Measurements from ENCODE around the gene ARHGAP36.

The ARHGAP36 gene, protein sequence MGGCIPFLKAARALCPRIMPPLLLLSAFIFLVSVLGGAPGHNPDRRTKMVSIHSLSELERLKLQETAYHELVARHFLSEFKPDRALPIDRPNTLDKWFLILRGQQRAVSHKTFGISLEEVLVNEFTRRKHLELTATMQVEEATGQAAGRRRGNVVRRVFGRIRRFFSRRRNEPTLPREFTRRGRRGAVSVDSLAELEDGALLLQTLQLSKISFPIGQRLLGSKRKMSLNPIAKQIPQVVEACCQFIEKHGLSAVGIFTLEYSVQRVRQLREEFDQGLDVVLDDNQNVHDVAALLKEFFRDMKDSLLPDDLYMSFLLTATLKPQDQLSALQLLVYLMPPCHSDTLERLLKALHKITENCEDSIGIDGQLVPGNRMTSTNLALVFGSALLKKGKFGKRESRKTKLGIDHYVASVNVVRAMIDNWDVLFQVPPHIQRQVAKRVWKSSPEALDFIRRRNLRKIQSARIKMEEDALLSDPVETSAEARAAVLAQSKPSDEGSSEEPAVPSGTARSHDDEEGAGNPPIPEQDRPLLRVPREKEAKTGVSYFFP

DNA sequence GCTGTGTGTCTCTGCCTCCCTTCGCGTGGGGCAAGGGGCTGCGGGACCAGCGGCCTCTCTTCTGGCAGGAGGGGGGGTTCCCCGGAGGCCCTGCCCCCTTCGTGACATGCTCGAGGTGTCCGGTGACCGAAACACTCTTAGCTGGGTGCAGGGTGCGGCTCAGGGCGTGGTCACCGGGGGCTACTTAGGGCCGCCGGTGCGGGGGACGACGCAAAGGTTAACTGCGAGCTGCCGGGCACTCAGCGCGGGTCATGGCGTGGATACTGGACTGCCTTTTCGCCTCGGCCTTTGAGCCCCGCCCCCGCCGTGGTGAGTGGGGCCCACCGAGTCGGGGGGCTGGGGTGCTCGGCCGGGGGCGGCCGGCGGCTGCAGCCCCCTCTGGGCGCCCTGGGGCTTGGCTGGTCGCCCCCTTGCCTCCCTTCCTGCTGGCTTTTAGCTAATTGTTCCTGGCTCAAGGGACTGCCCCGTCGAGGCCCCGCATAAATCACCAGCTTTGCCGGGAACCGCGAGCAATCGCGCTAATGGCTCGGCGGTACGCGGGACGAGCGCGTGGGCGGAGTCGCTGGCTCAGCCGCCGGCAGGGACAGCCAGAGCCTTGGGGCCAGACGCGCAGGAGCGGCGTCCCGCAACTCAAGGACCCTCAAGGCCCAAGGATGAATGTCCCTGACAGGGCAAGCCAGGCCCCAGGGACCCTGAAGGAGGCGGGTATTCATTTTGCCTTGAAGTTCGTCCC is at the start of gene ARHGAP36:
ARHGAP36 (plus strand) TSS at position 211 of the 733 bp plus-strand sequence. CDS start 23,320 bp downstream, outside the sequence.
- no peak for DNase-seq

DNA sequence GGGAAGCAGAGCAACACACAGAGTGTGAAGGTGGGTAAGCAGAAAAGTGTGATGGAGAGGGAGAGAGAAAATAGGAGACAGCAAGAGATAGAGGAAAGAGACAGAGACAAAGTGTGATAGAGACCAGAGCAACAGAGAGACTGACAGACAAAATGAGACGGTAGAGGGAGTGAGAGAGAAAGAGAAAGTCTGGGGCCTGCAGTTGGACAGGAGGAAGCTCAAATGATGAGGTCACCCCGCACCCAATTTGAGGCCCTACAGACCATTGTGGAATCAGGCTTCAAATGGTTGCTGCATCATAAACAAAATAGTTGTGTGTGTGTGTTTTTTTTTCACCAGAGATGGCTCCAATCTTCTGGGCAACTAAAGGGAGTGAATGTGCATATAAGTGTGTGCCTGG is 48.0 kb upstream of the ARHGAP36 start:
- no peak for DNase-seq

DNA sequence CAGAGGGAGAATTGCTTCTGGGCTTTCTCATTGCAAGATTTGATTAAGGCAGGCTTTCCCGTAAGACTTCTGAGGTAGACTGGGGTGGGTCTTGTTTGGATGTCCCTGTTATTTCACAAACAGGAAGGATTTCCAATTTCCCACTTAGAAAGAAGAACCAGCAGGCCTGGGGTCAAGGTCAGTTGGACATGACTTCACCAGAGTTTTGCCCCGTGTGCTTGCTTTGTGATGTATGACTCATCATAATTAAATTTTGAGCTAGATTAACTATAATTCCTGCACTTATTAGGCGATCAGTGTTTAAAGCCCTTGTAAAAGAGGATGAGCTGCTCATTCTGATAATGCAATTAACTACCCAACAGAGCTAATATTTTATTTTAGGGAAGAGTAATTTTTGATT is 32.8 kb upstream of the ARHGAP36 start:
- DNase-seq: no peak

DNA sequence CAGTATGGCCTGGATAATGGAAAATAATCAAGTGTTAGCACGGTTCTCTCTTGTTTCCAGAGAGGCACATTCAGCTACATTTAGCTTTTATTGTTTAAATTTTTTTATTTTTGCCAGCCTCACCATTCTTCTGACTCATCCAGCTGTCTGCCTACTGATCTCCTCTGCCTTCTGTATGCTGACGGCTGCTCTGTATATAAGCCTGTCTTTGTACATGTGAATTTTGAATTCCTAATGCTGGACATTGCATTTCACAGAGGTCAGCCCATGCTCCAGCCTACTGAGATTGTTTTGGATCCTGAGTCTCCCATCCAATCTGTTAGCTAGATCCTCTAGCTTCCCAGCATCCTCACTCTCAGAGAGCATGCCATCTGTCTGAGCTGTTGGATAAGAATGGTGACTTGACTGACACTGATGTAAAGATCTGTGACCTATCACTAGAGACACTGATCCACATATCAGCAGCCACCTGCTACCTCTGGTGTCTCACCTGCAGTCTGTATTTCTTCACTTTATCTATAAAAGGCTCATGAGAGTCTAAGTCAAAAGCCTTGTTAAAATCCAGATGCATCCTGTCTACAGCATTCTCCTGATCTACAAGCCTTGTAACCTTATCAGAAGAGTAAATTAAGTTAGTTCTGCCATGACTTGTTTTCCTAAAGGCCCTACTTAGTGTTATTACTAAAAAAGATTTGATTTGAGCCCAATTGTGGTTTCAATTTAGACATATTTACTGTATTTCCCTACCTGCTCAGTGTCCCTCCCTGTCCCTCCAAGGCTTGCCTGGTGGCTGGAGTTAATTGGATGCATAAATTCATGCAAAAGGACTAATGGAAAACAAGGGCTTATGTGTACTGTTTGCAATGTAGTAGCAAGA is 25.6 kb upstream of the ARHGAP36 start:
- DNase-seq: no peak

DNA sequence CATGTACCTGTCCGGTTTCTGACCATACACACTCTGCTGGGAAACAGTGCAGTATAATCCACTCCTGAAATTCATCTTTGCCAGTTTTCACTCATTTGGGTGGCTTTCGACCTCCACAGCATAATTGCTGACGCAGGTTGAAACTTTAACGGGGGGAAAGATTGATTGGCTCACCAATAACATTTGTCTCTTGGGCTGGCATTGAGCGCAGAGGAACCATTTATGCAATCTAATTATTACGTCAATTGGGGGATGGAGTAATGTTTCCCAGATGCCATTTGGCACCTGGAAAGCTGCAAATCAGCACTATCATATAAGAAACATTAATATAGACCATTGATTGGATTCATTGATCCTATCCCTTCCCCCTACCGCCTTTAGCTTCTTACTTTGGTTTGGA is 24.1 kb upstream of the ARHGAP36 start:
- no peak for DNase-seq

DNA sequence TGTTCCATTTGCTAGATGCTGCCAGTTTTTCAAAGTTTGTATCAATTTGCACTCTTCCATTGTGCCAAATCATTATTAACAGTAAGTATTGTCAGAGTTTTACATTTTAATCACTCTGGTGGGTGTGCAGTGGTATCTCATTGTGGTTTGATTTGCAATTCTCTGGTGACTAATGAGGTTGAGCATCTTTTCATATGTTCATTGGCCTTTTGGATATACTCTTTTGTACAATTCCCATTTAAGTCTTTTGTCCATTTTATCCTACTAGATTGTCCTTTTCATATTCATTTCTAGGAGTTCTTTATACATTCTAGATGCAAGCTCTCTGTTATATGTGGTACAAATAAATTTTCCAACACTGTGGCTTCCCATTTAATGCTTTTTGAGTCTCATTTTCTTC is 17.4 kb upstream of the ARHGAP36 start:
- DNase-seq: no peak

DNA sequence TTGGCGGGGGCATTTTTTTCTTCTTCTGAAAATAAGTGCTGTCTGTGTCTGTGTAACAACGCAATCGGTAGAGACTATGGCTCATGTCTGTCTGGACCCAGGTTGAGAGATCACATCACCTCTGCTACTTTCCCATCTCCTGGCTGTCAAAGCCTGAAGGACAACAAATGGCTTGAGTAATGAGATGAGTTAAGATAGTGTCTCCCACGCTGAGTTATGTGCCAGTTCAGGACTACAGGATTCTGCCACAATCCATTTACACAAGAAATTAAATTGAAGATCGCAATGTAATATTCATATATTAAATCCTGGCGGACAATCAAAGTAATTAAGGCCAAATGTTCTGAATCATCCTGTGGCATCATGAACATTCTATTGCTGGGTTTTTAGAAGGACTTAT is 16.5 kb upstream of the ARHGAP36 start:
- no peak for DNase-seq

DNA sequence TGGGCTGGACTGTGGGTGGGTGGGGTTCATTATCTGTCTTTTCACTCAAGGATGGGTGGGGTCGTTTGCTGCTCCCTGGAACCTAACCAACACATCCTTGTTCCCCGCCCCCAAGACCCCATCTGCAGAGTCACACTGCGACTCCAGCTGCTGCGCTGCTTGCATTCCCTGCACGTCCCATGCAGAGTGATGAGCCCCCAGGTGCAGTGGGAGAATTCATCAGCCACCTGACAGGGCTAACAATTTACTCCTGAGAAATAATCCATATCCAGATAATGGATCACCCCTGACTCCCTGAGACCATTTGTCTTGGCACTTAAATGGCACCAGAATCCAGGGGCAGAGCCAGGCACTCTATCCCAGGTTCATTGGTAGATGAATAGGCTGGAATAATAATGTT is 12.4 kb upstream of the ARHGAP36 start:
- no peak for DNase-seq

DNA sequence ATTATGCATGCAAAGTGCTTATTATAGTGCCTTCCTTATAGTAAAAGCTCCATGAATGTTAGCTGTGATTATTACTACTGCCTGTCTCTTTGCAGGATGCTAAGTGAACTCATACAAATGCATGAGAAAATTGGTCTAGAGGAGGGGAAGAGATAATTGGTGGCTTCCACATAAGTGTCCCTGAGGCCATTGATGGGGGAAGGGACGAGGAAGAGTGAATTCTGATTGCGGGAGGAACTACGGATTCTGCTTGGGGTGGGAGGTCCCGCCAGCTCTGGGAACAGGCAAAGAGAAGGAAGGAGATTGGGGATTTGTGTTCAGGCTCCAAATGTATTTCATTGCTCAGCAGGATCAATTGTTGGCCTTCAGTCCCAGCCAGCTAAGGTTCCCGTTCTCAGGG is 11.6 kb upstream of the ARHGAP36 start:
- DNase-seq: no peak

DNA sequence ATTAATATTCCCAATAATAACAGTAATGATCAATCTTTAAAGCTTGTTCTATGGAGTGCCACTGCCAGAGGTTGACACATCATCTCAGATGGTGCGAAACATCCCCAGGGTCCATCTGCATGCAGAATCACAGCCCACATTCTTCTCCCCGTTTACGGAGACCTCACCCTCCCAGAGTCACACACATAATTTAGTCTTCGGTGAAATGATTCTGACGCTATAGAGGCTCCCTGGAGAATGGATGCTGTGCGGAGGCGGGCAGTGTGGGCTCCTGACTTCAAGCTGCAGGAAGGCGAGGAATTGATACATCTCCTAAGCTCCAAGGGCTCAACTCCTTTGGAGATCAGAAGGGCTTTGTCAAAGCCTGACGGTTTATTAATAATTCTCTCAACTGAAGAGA is 11.0 kb upstream of the ARHGAP36 start:
- no peak for DNase-seq

DNA sequence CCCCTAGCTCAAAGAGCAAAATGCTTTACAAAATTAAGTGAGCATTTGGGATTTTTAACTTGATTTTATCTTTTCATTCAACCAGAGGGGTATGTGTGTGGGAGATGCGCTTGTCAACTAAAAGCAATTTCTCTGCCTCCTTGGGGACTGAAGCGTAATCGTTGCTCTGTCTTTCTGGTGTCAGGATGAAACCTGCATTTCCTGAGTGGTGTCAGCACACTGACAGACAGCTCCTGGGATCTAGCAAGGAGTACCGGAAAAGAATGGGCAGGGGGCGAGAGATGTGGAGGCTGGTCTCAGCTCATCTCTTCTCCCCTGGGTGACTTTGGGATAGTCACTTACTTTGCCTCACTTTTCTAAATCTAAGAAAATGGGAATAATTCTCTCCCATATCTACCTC is 5.1 kb upstream of the ARHGAP36 start:
- DNase-seq: no peak

DNA sequence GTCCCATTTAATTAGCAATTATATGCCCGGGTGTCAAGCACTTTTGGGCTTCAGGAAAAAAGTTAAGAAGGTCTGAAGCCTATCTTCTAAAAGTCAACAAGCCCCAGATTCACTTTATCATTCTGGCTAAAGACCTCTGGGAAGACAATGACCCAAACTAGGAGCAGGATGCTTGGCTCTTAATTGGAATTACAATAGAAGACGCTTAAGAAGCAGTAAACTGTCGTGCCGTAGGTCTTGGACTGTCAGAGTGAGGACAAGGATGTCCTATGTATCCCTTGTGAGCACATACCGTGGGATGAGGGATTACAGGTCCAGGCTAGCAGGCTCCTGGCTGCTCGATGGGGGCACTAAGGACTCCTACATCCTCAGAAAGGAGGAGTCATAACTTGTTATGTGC is 3.2 kb upstream of the ARHGAP36 start:
- no peak for DNase-seq

DNA sequence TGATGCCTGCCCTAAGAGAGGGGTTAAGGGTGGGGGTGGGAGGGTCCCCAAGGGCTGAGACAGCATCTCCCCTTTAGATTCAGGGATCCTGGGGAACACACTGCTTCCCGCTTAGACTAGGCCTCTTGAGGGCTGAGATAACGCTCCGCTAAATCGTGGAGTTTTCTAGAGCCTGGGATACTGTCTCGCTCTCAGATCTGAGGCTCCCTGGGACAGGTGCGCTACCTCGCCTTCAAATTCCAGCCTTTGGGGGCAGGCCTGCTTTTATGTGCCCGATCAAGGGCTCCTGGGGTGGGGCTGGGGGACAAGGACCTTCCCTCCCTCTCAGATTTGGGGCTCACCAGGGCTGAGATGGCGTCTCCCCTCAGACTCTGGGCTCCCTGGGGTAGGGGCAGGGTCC is 440 bp upstream of the ARHGAP36 start:
- no peak for DNase-seq

DNA sequence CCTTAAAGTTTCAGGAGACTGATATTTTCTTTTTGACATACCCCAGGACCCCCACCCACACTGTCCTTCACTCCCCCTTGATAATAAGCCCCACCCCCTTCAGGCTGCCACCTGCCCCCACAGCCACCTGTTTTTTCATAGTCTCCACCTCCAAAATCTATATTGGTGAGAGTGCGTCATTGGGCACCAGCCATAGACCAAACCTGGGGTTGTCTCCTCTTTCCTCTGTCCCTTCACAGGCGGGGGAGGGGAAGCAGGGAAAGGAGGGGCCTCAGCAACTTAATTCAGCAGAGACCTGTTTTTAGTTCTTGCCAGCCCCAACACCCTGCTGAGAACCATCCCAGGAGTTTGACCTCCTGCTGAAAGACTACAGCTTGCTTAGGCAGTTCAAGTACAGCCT is 1.1 kb downstream of the ARHGAP36 start:
- DNase-seq: no peak

DNA sequence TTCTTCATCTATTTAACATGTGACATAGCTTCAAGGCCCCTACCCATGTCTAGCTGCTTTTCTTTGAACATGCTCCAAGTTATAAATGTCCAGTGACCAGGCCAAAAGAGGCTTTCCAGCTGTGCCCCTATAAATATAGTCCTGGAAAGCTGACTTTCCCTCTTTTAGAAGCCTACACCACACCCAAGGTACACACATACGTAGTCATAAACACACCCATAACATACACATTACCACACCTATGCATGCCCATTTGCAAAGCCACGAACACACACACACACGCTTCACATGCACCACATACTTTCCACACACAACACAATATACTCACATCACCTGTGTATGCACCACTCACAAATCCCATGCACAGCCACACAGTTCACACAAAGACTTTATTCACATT is 2.0 kb downstream of the ARHGAP36 start:
- no peak for DNase-seq

DNA sequence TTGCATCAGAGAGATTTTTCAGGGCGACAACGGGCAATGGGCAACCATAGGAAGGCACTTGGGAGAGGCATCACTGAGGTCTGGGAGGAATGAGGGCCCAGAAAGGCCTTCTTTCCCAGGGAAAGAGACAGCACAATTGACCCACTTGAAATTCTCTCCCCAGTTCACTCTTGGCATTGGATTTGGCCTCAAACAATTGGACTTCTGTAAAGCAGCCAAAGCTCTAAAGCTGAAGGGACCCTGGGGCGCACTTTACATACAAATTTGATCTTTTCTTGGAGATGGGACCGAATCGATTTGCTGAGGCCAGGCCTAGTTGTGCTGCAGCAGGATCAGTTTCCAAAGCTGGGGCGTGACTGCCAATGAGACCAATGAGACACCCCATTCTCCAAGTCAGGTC is 3.2 kb downstream of the ARHGAP36 start:
- no peak for DNase-seq

DNA sequence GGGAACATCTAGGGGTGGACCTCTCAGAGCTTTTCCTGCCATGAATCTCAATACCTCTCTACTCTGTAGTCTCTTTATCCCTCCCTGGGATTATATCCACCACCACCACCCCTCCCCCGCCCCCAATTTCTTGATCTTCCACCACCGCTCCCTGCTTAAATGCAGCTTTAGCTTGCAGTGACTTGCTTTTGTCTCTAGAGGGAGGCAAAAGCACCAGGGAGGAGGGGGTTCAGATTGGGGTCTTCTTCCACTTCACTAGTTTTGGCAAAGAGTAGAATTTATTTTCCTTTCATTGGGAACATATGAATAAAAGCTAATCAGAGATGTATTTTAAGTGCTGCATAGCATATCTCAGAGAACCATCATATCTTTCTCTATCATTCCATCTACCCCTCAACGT is 5.5 kb downstream of the ARHGAP36 start:
- DNase-seq: no peak

DNA sequence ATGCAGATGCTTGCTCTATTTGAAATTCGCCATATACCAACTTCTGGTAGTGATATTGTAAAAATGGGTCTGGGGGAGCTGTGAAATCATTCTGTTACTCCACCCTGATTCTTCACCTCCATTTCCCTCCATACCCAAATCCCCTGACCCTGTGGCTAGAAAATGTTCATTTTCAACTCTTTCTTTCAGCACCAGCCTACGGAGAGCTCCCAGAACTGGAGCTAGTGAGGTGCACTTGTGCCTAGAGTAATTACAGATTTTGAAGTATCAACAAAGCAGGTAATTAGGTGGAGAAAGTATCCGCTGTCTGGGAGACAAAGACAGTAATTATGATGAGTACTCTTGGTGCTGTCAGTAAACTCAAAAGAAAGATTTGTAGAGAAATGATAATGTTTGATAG is 8.1 kb downstream of the ARHGAP36 start:
- no peak for DNase-seq

DNA sequence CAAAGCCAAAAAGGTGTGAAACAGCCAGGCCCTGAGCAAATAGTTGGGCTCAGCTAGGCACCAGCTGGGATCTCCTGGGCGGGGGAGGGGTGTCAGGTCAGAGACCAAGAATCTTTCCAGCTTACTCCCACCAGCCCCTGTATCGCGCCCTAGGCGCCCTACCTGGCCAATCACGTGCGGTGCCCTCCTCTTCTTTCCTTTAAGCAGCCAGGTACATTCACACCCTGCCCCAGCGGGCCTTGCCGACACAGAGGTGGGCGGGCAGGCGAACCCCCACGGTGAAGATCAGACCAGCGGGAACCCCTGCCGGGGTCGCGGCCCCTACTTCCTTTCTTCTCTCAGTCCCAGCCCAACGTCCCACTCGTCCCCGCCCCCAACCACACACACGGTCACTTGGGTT is 9.1 kb downstream of the ARHGAP36 start:
- no peak for DNase-seq

DNA sequence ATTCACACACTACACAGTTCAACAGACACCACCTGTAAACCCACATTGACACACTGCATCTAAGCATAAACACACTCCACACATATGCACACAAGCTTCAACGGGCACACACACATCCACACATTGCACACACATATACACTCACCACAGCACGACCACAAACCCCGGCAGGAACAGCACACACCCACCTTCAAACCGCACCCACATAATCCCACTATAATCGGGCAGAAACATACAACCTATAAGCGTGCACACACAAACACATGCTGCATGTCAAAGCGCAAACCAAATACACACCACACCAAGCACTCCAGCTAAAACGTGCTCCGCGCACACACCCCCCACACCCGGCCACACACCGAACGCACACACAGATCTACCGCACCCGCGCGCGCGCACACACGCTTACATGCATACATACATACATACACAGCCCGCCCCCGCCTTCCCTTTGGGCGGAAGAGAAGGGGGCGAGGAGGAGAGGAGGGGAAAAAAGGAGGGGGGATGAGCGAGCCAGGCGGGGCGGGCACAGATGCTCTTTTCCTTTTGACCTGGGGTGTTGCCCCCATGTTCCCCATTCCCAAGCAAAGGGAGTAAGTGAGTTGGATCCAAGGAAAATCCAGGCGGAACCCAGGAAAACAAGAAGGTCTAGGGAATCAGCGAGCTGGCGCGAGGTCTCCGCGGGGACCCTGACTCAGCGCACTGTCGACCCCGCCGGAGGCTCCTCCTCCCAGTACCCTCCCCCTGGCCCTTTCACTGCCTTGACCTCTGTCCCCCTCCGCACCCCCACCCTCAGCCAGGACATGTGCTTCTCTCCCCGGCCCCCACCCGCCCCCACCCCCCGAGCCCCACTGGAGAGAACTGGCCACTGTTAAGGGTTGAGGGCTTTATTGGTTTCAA is 9.9 kb downstream of the ARHGAP36 start:
- no peak for DNase-seq

DNA sequence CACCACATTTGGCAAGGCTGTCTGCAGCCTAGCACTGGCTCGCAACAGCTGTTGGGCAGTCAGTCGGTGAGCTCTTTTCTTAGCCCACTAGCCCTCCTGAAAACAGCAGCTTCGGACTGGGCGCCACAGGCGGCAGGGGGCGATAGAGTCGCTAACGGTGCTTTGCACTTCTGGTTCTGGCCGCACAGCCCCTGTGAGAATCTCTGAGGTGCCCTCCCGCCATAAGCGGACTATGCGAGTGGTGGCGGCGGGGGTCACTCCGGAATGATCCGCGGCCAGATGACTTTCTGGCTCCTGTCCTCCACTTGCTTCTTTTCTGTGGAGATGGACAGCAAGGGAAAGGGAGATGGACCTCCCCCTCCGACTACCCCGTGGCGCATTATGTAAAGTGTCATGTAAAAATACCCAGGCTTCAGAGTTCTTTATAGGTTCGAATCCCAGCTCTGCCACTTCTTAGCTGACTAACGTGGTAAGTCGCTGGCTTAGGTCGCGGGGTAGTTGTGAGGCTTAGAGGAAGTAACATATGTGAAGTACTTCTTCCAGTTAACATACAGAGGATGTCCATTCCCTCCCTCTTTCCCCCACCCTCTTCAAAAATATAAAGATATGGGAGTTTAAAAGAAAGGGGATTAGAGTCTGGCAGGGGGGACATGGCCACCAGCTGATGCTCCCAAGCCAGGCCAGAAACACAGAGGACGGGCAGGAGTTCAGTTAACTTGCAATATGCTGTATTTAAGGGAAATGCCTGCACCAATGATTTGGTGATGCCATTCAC is 11.0 kb downstream of the ARHGAP36 start:
- DNase-seq: peak; percentile 1
